Brain microvascular endothelial cell (primary cell): Measurements from ENCODE around the gene MFN1.

Experiments used
- DNase-seq: peaks from one replicate; pipeline ENCODE4 v3.0.0-alpha.2; 2020
- H3K27ac ChIP-seq: fragments of 250-450 bp; sonication (Bioruptor Pico); 2 replicates; pipeline ENCODE4 v1.5.1; 2020; ENCODE audit warnings: mild to moderate bottlenecking, moderate library complexity
- H3K27me3 ChIP-seq: fragments of 250-450 bp; sonication (Bioruptor Pico); replicated peaks from 2 replicates; pipeline ENCODE4 v1.5.1; 2020; ENCODE audit warnings: mild to moderate bottlenecking
- H3K36me3 ChIP-seq: fragments of 250-450 bp; sonication (Bioruptor Pico); replicated peaks from 2 replicates; pipeline ENCODE4 v1.5.1; 2020; ENCODE audit warnings: mild to moderate bottlenecking
- H3K4me3 ChIP-seq: 2 replicates; pipeline ENCODE4 v1.5.1; 2011; ENCODE audit warnings: low read depth, mild to moderate bottlenecking, control low read depth, low read length, moderate library complexity
- in situ Hi-C: cut with HindIII; loops from 2 replicates; pipeline ENCODE4 v1.10.0; 2017; ENCODE audit warnings: low sequenced_read_pairs, low pct_ligation_motif_present
- TF ChIP-seq, protein P1 (sequence below): IDR thresholded peaks from 2 replicates; pipeline ENCODE4 v1.5.1; 2011; ENCODE audit warnings: low read depth, mild to moderate bottlenecking, moderate library complexity, low read length, control low read depth, inconsistent platforms; ENCODE audit errors: missing control alignments

MFN1 gene

DNA sequence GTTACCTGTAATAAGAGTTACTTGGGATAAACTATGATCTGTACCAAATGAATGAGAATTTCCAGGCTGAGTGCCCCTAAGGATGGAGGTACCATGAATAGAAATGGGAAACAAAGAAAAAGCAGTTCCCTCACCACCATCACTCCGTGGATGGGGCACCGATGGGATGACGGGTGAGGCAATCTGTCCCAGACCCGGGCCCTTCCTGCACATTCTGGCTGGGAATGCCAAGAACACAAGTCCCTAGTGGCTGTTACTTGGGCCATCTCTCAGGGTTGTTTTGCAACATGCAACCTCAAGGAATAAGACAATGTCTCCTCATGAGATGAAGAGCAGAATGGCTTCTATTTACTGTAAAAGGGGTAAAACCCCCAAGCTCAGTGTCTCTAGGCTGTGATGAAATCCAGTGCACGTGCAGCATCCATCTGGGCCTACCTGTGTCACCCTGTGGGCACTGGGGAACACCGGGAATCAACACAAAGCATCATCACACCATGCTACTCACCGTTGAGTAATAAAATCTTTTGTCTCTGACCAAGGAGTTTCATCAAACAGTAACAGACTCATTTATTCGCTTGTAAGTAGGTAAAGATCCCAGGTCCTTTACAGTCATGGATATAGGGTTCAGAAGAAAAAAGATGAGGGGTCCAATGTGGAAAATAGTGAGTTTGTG lies 81.5 kb downstream of the MFN1 start:
- TF ChIP-seq, protein P1, sequence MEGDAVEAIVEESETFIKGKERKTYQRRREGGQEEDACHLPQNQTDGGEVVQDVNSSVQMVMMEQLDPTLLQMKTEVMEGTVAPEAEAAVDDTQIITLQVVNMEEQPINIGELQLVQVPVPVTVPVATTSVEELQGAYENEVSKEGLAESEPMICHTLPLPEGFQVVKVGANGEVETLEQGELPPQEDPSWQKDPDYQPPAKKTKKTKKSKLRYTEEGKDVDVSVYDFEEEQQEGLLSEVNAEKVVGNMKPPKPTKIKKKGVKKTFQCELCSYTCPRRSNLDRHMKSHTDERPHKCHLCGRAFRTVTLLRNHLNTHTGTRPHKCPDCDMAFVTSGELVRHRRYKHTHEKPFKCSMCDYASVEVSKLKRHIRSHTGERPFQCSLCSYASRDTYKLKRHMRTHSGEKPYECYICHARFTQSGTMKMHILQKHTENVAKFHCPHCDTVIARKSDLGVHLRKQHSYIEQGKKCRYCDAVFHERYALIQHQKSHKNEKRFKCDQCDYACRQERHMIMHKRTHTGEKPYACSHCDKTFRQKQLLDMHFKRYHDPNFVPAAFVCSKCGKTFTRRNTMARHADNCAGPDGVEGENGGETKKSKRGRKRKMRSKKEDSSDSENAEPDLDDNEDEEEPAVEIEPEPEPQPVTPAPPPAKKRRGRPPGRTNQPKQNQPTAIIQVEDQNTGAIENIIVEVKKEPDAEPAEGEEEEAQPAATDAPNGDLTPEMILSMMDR, result no peak
- DNase-seq, result no peak
- in situ Hi-C loops, result no loop called here

DNA sequence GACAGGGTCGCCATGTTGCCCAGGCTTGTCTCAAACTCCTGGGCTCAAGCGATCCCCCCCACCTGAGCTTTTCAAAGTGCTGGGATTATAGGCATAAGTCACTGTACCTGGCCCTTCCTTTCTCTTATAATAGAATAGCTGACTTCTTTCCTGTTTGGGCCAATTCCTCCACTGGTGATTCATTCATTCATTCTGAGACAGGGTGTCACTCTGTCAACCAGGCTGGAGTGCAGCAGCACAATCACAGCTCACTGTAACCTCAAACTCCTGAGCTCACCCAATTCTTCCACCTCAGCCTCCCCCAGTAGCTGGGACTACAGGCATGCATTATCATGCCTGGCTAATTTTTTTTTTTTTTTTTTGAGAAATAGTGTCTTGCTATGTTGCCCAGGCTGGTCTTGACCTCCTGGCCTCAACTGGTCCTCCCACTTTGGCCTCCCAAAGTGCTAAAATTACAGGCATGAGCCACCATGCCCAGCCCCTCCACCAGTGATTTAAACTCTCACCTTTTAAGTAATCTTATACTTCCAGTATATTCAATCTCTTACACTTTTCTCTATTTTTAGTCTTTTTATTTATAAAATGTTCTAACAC lies 82.9 kb downstream of the MFN1 start:
- Histone ChIP-seq H3K27ac (no peak overlapping the region), H3K27me3 (no peaks in the 10 kb centered on the region), H3K4me3 (no peak overlapping the region), H3K36me3 (peaks cover 6% of the 10 kb centered on the region)
- TF ChIP-seq, protein P1, result no peak
- no peak for DNase-seq
- in situ Hi-C loops, result no loop called here

More for the DNA sequence above, 81.5 kb downstream of the MFN1 start:
- H3K36me3 ChIP-seq, result peaks cover 18% of the 10 kb centered on the region
- H3K27ac ChIP-seq, result no peak overlapping the region
- no peaks in the 10 kb centered on the region for H3K27me3 ChIP-seq
- H3K4me3 ChIP-seq, result no peak overlapping the region

DNA sequence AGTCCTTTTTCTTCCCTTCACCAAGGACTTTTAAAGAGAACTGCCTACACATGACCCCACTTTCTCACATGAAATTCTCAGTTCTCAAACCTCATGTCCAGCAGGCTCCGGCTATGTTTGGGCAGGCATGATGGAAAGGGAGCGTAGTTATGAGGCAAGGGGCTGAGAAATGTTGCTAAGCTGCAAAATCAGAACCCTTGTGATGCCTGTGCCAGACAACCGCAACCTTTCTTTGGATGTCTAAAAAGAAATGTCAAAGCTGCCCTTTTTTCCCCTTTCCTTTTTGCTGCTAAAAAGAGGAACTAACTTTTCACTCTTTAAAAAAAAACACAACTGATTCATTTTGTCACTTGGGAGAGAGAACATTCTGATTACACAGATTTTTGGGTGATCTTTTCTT lies 84.5 kb downstream of the MFN1 start:
- no peaks in the 10 kb centered on the region for H3K27me3 ChIP-seq
- in situ Hi-C loops, result no loop called here
- TF ChIP-seq, protein P1, result no peak
- DNase-seq, result no peak
- no peak overlapping the region for H3K4me3 ChIP-seq
- no peak overlapping the region for H3K27ac ChIP-seq
- no peaks in the 10 kb centered on the region for H3K36me3 ChIP-seq

DNA sequence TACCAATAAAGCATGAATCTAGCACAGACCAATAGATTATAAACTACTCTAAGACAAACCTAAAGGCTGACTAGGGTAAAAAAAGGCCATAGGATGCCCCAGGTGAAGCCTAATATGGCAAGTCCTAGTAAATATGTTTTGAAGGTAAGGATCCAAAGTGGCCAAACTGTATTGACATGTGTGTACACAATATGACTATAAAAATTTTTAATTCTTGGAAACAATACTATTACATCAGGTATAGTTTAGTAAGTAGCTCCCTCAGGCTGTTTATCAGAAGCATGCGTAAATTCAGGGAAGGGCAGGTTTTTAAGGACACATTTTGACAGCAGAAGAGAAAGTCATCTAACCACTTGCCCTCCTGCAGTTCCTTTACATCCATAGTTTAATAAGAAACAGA lies 84.9 kb downstream of the MFN1 start:
- no peak overlapping the region for H3K4me3 ChIP-seq
- in situ Hi-C loops, result no loop called here
- H3K36me3 ChIP-seq, result no peaks in the 10 kb centered on the region
- DNase-seq, result no peak
- no peaks in the 10 kb centered on the region for H3K27me3 ChIP-seq
- H3K27ac ChIP-seq, result no peak overlapping the region
- TF ChIP-seq, protein P1, result no peak

DNA sequence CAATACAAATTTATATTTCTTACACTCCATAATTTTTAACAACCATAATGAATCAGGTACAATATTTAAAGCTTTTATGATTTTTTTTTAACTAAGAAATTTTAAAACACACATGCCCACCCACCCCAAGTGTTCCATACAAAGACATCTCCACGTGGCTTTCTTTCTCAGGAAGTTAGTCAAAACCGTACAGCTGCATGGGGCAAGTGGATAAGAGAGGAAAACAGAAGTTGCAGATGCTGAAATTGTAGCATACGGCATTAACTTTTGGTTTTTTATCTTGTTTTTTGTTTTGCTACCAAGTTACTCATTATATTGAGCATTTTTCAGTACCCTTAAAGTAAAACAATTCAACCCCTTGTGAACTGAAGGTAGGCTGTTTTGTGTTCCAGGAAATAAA lies 89.0 kb downstream of the MFN1 start:
- TF ChIP-seq, protein P1, result no peak
- H3K36me3 ChIP-seq, result no peaks in the 10 kb centered on the region
- DNase-seq, result no peak
- H3K27ac ChIP-seq, result no peak overlapping the region
- H3K27me3 ChIP-seq, result no peaks in the 10 kb centered on the region
- in situ Hi-C loops, result no loop called here
- no peak overlapping the region for H3K4me3 ChIP-seq
